GM06990 (cell line): ENCODE measurements around the gene SNX32.
"Not testable (repeated sequence)": the region's sequence is repeated elsewhere in the genome, so short reads cannot be mapped to it uniquely, and the experiment has no call there.

Experiments
- DNase-seq: peaks from one replicate; pipeline ENCODE4 v3.0.0-alpha.2; 2011; ENCODE audit not compliant: insufficient read length; ENCODE audit errors: extremely low read depth
- H3K27me3 ChIP-seq: replicated peaks from 2 replicates; pipeline ENCODE4 v1.6.0; 2011; ENCODE audit warnings: low read length; ENCODE audit not compliant: control insufficient read depth, insufficient read depth
- H3K36me3 ChIP-seq: 2 replicates; pipeline ENCODE4 v1.5.1; 2011; ENCODE audit warnings: low read length; ENCODE audit not compliant: control insufficient read depth, insufficient read depth
- H3K4me3 ChIP-seq: replicated peaks from 2 replicates; pipeline ENCODE4 v1.5.1; 2011; ENCODE audit warnings: low read depth, mild to moderate bottlenecking, control low read depth, low read length
- TF ChIP-seq, protein P1 (sequence below): IDR thresholded peaks from 2 replicates; pipeline ENCODE4 v1.5.1; 2011; ENCODE audit warnings: low read length, control low read depth, mild to moderate bottlenecking, inconsistent platforms; ENCODE audit not compliant: insufficient read depth, poor library complexity, severe bottlenecking

Gene SNX32

GRCh38 chr11:65817835-65818680, 15.7 kb upstream of the SNX32 start:
- Histone ChIP-seq H3K4me3 (peak overlapping the region; percentile 65), H3K36me3 (no peaks in the 10 kb centered on the region), H3K27me3 (no peaks in the 10 kb centered on the region)
- DNase-seq, result peak; percentile 83
- TF ChIP-seq, protein P1, sequence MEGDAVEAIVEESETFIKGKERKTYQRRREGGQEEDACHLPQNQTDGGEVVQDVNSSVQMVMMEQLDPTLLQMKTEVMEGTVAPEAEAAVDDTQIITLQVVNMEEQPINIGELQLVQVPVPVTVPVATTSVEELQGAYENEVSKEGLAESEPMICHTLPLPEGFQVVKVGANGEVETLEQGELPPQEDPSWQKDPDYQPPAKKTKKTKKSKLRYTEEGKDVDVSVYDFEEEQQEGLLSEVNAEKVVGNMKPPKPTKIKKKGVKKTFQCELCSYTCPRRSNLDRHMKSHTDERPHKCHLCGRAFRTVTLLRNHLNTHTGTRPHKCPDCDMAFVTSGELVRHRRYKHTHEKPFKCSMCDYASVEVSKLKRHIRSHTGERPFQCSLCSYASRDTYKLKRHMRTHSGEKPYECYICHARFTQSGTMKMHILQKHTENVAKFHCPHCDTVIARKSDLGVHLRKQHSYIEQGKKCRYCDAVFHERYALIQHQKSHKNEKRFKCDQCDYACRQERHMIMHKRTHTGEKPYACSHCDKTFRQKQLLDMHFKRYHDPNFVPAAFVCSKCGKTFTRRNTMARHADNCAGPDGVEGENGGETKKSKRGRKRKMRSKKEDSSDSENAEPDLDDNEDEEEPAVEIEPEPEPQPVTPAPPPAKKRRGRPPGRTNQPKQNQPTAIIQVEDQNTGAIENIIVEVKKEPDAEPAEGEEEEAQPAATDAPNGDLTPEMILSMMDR, result peak; percentile 96

- no peak for DNase-seq
- Histone ChIP-seq H3K36me3 (no peaks in the 10 kb centered on the region), H3K27me3 (no peaks in the 10 kb centered on the region), H3K4me3 (no peak overlapping the region)
- TF ChIP-seq, protein P1, result no peak
Observed at GRCh38 chr11:65821107-65821506, 12.7 kb upstream of the SNX32 start.

GRCh38 chr11:65822776-65823528, 10.8 kb upstream of the SNX32 start:
- no peak for DNase-seq
- no peaks in the 10 kb centered on the region for H3K36me3 ChIP-seq
- TF ChIP-seq, protein P1, result no peak
- H3K27me3 ChIP-seq, result no peaks in the 10 kb centered on the region
- H3K4me3 ChIP-seq, result no peak overlapping the region

- no peak for DNase-seq
- TF ChIP-seq, protein P1, result no peak
- Histone ChIP-seq H3K27me3 (no peaks in the 10 kb centered on the region), H3K4me3 (no peak overlapping the region), H3K36me3 (no peaks in the 10 kb centered on the region)
Observed at GRCh38 chr11:65826984-65827735, 6.6 kb upstream of the SNX32 start.

DNA sequence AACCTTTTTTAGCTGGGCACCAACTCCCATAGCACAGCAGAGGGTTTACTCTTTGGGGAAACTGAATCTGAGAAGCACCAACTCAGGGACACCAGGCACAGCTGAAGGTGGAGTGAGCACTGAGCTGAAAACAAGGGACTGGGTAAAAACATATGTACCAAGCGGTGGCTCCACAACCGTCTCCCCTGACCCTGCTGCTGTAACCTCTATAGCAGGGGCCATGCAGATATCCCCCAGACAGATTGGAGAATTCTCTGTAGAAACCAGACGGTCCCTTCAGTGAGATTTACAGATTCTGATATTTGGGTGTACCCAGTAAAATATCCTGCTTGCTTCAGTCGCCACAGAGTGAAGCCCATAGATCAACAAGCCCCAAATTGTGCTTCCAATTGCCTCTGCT, 4.3 kb upstream of the SNX32 start:
- TF ChIP-seq, protein P1, result no peak
- no peaks in the 10 kb centered on the region; the same call in 1 of the 2 replicates for H3K27me3 ChIP-seq
- no peaks in the 10 kb centered on the region for H3K36me3 ChIP-seq
- H3K4me3 ChIP-seq, result no peak overlapping the region
- no peak for DNase-seq

DNA sequence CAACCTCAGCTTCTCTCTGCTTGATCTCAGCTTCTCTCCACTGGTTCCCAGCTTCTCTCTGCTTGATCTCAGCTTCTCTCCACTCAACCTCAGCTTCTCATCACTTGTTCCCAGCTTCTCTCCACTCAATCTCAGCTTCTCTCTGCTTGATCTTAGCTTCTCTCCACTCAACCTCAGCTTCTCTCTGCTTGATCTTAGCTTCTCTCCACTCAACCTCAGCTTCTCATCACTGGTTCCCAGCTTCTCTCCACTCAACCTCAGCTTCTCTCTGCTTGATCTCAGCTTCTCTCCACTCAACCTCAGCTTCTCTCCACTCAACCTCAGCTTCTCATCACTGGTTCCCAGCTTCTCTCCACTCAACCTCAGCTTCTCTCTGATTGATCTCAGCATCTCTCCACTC, 1.5 kb upstream of the SNX32 start:
- not testable (repeated sequence) for H3K27me3 ChIP-seq, DNase-seq, H3K4me3 ChIP-seq, H3K36me3 ChIP-seq
